DMS 273 treated with DMSO at 0.1 percent for 48 hours (cell line): ENCODE measurements around the gene MRPL1.

Source experiments
- DNase-seq: peaks from one replicate; lab custom pipeline; 2025; lab: John Stamatoyannopoulos, UW

MRPL1 gene

DNA sequence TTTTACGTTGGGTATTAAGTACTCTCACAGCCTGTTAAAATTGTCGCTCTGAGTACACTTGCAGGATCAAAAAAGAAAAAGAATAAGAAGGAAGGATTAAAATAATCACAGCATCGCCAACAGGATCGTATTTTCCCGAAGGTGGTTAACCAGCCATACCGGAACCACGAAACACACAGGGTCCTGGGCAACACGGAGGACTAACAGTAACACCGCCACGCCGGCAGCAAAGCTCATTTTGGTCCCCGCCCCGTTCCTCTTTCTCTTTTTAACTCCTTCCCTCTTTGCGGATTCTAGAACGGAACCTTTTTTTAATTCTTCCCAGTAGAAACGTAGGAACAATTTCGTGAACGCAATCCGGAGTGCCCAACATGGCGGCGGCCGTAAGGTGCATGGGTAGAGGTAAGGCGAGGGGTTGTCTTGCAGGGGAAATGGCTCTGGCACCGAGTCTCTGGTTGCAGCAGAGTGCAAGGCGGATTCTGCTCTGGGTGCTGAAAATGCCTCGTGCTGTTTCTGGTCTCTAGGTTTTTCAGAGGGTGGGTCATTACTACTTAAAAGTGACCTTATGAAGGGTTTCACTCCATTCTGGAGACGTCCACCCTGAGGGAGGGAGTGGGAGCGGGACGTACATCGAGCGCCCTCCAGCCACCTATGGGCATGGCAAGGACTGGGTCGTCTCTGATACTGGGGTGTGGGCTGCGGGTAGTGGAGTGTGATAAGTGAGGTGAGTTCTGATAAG, at the start of gene MRPL1:
MRPL1 (plus strand) TSS at position 353 of the 739 bp plus-strand sequence; CDS start at position 372, 19 bp downstream.
- DNase-seq: peak; percentile 92

DNA sequence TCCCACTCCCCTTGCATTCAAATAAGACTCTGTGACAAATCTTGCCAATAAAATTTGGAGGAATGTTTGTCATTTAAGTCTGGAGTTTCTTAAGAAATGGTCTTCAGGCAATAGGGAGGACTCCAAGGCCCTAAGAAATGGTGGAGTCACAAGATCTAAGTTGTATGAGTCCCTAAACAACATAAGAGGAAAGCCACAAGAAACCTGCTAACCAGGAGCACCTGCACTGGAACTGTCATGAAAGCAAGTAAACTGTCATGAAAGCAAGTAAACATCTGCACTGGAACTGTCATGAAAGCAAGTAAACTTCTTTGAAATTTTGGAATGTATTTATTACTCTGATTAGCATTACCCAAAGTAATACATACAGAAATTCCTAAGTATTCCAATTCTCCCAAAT, 47.0 kb upstream of the MRPL1 start:
- no peak for DNase-seq

DNA sequence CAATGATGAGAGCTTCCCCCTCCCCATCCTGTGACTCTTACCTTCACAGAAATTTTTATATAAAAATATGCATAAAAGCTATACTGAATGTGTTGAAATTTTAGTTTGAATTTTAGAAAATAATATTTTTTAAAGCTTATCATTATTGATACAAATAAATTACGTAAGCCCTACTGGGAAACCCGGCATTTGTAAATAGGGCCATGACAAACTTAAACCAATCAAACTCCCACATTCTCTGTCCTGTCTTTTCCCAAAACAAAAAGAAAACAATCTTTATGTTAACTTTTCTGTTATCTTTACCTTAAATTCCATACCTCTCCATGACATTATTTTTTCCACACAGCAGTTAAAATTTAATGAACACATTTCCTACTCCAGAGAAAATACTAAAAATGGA, 46.1 kb upstream of the MRPL1 start:
- DNase-seq: no peak

DNA sequence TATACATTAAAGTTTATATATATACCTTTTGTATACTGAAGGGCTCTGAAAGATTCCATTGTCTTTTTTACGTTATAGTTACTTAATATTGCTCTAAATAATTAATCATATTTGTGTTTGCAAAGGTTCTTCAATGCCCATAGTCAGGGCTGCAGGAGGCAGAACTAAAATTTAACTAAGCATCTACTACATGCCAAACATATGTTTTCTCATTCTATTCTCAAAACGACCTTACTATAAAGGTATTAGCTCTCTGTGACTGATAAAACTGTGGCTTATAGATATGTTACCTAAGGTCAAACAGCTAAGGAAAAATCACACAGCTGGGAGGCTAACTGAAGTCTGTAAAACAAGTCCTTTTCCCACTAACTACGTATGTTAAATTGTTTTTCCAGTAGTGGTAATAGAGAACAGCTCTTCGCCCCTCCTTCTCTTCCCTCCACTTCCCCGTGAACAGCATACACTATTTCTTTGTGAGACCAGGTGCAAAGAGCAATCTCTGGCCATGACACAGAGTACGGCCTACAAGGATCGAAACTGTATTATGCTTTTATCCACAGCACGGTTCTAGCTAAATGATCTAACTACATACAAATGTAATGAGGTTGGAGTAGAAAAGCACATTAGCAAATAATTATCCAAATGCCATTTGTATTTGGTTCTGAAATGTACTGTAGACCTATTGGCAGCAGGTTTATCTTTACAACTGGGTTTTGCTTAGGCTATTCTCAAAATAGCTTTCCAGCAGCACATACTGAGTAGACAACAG, 45.1 kb upstream of the MRPL1 start:
- no peak for DNase-seq

DNA sequence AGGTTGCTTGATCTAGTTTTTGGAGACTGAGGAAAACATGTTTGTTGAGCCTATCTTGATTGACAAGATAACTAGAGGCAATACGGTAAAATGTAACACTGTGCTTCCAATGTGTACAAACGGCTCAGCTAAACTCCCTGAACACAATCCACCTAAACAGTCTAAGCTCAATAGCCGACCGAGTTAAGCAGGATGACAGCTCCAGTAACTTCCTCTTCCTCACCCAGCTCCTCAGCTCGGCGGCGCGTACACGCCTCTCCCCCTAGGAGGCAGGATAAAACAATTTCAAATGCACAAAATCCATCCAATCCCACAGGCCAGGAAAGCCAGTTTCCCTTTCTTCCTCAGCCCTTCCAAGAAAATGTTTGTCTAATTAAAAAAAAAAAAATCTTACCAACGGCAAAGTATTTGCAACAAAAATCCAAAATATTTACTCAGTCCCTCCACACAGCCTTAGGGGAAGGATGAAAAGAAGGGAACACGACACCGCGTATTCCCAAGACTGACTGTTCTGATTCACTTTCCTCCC, 44.5 kb upstream of the MRPL1 start:
- peak; percentile 26 for DNase-seq

DNA sequence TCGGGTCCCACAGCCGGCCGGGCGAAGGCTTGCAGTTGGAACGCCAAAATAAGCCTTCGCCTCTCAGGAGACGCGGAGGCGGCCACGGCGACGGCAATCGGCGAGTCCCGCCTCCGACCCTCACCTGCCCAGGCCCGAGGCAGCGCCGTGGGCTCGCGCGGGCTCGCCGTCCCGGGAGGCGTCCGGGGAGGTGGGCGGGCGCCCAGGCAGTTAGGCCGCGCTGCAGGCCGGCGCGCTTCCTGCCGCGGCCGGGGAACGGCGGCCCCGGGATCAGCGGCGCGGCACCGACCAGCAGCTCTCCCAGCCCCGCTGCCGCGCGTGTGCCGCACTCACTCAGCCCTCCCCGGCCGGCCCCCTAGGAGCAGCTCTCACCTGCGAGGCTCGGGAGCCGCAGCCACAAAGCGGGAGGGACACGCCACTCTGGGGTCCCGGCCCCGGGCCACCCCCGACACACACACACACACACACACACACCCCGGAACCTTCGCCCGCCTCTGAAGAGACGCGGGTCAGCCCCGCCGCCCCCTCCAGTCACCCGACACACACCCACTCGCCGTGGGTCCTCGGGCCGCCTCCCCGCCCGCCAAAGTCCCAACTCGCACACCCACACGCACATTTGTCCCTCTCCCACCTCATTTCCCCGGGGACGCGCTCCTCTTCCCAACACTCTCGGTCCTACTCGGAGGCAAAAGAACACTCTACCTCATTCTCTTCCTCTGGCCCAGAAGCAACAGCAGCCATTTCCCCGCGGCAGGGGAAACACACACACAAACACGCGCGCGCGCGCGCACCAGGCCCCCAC, 43.8 kb upstream of the MRPL1 start, which contains the start of gene CNOT6L:
CNOT6L (minus strand) TSS at position 767 of the 802 bp plus-strand sequence; CDS start at position 707, 60 bp downstream.
- DNase-seq: no peak

DNA sequence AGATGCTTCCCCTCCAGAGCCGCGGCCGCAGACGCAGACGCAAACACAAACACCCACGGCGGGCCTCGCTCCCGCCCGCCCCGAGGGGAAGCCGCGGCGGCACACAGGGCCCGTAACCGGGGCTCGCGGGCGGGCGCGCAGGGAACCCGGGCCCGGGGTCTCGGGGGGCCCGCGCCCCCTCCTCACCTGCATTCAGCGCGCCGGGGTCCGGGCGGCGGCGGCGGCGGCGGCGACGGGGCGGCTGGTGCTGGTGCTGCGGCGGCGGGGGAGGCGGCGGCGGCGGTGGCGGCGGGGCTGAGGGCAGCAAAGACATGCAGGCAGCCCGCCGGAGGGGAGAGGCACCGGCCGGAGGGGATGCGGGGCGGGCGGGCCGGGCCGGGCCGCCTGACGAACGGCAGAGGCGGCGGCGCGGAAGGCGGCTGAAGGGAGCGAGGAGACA, 43.2 kb upstream of the MRPL1 start:
- no peak for DNase-seq

DNA sequence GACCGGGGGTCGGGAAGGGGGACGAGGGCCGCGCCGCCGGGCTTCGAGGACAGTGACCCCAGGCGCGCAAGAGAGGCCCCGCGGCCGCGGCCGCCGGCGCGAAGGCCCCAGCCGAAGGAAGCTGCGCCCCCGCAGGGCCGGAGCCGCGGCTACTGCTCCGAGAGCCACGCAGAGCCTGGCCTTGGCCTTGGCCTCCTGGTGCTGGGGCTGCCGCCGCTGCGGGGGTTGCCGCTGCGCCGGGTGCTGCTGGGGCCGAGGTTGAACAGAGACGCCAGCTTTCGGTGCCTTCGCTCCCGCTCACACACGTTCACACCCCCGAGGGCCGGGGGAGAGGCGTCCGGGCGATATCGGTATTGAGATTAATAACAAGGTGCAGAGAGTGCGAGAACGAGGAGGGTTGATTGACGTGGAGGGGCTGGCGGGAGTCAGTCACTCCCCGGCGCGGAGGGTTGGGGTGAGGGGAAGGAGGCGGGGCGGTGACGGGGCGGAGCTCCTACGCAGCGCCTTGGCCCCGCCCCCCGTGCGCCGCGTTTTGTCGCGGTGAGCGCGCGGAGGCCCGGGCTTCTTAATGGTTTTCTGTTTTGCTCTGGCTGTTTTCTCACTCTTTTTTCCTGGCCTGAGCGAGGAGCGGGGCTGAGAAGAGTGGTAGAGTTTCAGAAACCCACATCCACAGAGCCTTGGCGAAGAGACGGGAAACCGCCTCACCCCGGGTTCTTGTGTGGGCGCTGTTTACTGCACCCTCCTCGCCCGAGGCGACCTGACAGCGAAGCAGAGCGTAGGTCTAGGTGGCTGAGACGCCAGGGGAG, 42.6 kb upstream of the MRPL1 start:
- DNase-seq: peak; percentile 50

DNA sequence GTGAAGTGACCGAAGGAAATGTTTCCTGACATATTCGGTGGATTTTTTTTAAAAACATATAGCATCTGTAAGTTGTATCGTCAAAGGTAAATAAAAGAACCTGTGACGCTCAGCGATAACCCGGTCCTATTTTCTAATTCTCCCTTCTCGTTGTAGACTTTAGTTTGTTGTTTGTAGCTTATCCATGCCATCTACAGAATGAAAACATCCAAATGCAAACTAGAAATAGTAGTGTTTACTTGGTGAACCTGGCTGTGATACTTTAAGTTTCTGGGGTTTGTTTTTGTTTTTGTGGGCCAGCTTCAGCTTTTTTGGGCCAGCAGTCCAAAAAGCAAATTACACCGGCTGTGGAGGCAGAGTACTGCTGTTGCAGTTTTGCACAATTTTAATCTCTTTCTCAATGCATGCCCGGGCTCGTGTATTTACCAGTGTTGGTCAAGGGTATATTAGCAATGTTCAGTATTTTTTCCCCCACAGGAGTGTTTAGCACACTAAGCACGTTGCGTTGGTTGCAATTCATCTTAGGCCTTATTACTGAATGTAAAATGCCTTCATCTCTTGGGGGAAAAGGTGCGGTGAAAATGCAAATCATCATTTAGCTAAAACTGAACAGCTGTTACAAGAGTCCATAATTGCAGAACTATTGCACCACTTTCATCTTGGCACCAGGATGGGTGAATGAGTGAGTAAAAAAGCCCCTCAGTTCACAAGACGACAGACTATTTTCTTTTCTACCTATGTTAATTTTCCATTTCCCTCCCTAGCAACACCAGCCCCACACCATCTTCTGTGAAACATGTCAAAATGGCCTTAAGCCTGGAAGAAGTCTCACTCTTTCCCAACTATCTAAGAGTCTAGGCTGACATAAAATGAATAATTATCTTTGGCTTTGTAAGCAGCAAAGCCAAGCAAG, 41.7 kb upstream of the MRPL1 start:
- DNase-seq: peak; percentile 57

DNA sequence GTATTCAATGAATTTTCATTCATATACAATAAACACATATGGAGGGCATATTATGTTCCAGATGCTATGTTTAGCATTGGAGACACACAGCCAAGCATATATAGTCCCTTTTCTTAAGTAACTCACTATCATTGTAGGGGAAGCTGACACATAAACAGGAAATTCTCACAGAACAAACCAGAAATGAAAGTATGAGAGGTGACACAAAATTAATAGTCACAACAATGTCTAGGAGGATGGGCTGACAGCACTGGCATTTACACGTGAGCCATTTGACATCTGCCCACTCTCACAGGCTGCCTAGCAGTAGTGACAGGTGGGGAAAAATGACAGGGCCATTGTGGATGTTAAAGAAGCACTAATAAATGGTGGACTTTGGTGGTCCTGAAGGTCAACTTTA, 40.9 kb upstream of the MRPL1 start:
- DNase-seq: no peak

DNA sequence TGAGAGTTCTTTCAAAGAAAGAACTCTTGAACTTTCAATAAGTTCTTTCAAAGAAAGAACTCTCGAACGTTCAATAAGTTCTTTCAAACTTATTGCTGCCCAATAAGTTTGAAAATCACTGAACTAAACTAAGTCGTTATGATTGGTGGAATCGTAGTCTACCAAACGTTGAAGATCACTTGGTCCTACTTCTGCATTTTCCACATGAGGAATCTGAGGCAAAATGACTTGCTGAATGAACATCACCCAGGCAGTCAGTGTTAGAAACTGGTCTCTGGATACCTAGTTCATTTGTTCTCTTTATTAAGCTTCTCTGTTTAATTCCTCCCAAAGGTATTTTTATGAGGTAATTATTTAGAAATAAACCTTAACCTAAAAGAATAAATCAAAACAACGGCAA, 36.4 kb upstream of the MRPL1 start:
- DNase-seq: no peak

DNA sequence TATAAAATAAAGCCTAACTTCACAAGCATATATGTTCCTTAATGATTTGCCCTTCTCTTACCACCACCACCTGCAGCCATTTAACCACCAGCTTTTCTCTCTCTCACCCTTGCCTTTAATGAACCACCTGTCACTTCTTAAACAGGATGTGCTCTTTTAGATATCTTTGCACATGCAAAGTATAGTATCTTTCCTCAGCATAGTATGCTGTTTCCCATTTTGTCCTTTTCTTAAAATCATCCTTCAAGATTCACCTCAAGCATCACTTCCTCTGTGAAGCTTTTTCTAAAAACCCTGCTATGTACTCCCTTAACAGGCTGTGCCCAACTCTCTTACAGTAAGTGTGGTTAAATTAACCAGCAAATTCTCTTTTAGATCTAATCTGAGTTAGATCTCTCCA, 35.3 kb upstream of the MRPL1 start:
- no peak for DNase-seq

DNA sequence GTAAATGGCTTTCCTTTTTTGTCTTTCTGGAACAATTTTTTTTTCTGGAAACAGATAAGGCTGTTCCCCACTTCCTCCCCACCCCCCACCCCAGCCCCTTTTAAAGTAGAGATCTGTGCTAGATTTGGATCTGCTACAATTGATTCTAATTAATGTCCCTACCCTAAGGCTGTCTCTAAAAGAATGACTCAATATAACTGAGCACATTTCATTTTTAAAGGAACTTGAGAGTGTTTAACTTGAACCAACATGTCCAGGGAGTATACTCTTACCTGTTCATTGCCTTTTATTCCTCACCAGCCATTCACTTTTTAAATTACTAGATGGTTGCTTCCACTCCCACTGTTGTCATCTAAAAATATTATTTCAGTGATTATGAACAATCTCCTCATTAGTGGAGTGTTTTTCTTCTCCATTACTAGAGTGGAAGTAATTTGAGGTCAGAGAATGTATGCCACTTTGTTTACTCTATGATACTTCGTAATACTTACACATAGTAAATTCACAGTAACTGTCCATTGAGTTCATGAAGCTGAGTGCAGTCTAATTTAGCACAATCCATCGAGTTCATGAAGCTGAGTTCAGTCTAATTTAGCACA, 29.4 kb upstream of the MRPL1 start:
- no peak for DNase-seq

DNA sequence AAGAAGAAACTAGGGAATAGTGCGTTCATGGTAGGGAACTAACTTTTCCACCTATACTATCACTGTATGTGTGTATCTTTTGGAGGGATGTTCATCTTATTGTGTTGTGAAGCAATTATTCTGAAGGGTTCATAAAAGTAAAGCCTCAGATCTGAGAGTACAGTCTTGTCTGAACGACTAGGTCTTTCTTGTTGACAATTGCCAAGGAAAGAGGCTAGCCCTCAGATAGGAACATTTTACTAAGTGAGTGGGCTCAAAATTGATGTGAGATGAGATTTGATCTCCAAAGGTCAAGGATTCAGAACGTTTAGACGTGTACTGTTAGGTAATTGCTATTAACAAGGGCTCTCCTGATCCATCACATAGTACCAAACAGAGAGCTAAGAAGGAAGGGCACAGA, 28.2 kb upstream of the MRPL1 start:
- no peak for DNase-seq

DNA sequence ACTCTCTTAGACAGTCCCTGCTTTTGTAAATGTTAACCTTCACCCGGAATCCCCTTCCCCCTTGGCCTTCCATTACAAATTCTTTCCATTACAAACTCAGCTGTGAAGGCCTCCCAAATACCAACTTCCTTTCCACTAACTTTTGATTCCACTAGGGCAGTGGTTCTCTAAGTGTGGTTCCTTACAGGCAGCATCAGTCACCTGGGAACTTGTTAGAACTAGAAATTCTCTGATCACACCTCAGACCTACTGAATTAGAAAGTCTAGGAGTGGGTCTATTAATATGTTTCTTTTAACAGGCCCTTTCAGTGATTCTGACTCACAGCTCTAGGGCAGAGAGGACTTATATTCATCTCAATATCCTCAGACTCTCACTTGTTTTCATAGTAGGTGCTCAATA, 19.0 kb upstream of the MRPL1 start:
- DNase-seq: no peak

DNA sequence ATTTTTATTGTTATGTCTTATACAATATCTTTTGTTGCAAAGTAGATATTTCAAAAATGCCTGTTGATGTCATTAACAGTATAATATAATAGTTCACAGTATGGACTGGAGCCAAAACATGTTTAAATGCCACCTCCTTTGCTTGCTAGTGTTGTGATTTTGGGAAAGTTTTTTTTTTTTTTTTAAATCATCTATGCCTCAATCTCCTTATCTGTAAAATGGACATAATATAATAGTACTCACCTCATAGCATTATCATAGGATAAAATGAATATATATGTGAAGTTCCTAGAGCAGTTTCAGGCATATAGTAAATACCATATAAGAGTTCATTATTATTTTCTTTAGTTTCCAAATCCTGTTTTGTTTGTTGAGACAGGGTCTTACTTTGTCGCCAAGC, 18.3 kb upstream of the MRPL1 start:
- DNase-seq: no peak

DNA sequence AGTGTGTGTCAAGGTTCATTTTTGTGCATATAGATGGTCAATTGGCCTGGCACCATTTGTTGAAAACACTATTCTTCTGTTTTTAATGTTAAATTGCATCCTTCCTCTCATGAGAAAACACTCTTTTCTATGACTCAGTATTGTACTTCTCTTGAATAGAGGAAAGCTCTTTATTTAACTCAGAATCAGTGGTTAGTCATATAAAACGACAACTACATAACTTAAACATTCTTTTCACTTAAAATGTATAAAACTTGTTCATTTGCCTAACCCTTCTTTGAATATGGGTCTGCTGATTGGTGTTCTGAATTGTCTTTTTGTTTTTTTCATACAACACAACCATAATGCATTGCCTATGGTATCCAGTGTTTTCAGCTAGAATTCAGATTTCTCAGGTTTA, 17.2 kb upstream of the MRPL1 start:
- no peak for DNase-seq

DNA sequence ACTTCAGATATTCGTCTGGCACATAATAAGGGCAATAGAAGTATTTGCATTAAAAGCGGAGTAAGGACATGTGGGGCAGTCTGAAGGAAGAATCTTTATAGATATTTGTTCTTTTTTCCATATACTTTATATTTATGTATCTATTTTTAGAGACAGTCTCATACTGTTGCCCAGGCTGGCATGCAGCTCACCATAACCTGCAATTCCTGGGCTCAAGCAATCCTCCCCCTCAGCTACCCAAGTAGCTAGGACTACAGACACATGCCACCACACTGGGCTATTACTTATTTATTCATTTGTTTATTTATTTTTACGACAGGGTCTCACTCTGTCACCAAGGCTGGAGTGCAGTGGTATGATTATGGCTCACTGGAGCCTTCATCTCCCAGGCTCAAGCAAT, 16.7 kb upstream of the MRPL1 start:
- DNase-seq: no peak

DNA sequence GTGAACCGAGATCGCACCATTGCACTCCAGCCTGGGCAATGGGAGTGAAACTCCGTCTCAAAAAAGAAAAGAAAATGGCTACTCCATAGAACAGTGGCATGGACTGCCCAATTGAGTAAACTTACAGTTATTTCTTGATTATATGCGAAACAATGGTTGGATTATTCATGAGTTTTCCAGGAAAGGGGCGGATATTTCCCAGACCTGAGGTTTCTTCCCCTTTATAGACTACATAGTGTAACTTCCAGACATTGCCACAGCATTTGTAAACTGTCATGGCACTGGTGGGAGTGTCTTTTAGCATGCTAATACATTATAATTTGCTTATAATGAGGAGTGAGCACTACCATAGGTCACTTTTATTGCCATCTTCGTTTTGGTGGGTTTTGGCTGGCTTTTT, 14.1 kb upstream of the MRPL1 start:
- DNase-seq: no peak
